Thoracic aorta (tissue), 2 donors: ENCODE measurements around the gene LARGE2. TPM values are rescaled to one million over a fixed set of nuclear protein-coding genes. Genes with fewer than 3 reads are reported as not detected.
"Not testable (repeated sequence)": the region's sequence is repeated elsewhere in the genome, so short reads cannot be mapped to it uniquely, and the experiment has no call there.

Source experiments
- ATAC-seq: fragments of 150-250 bp; one replicate; pipeline ENCODE4 v1.8.0; 2017; ENCODE audit warnings: low read depth; ENCODE audit not compliant: insufficient number of reproducible peaks, low FRiP score
- DNase-seq: peaks from one replicate; pipeline ENCODE4 v3.0.0-alpha.2; 2020; ENCODE audit warnings: low spot score
- H3K27ac ChIP-seq, 2 donors: fragments of 200-600 bp; sonication (generic); 1 replicate in 1 of 2; 2 replicates in 1 of 2; pipeline ENCODE4 v1.5.1; 2016; ENCODE audit warnings: mild to moderate bottlenecking in 2 of 2, moderate library complexity in 2 of 2
- H3K27me3 ChIP-seq: fragments of 200-600 bp; sonication (generic); replicated peaks from 2 replicates; pipeline ENCODE4 v1.6.0; 2016; ENCODE audit warnings: mild to moderate bottlenecking; ENCODE audit not compliant: insufficient read depth
- H3K36me3 ChIP-seq: fragments of 200-600 bp; sonication (generic); one replicate; pipeline ENCODE4 v1.5.1; 2016
- H3K4me1 ChIP-seq, 2 donors: fragments of 200-600 bp; sonication (generic); 1 replicate in 1 of 2; 2 replicates in 1 of 2; pipeline versions ENCODE4 v1.5.1 to v1.6.0; 2016; ENCODE audit warnings: low read depth in 2 of 2, mild to moderate bottlenecking in 1 of 2; ENCODE audit not compliant: control insufficient read depth in 1 of 2
- H3K4me3 ChIP-seq: fragments of 200-600 bp; sonication (generic); 2 replicates; pipeline ENCODE4 v1.5.1; 2016; ENCODE audit warnings: mild to moderate bottlenecking
- H3K9me3 ChIP-seq: fragments of 200-600 bp; sonication (generic); 2 replicates; pipeline ENCODE4 v1.5.1; 2016
- CTCF ChIP-seq: fragments of 200-600 bp; sonication (generic); IDR thresholded peaks from one replicate; pipeline ENCODE4 v1.5.1; 2019; ENCODE audit warnings: antibody characterized with exemption
- total RNA-seq, 2 donors: library from RNA; depleted of rRNA; stranded (reverse); fragments of >200 nt; gene quantifications; one replicate each; pipeline versions ENCODE4 v1.1.0 to v1.2.3, GENCODE V29; 2016

The LARGE2 gene
- total RNA-seq, 2 donors from 2014 or later = 3.1 TPM; not detected in 1

GRCh38 chr11:45901626-45902025, 20.8 kb upstream of the LARGE2 start:
- TF ChIP-seq CTCF = no peak
- no peak overlapping the region for H3K4me3 ChIP-seq
- H3K27ac ChIP-seq = no peak overlapping the region
- DNase-seq = no peak
- H3K9me3 ChIP-seq = no peaks in the 10 kb centered on the region
- no peak for ATAC-seq
- H3K36me3 ChIP-seq = no peaks in the 10 kb centered on the region
- H3K4me1 ChIP-seq = peaks cover 10 to 22% of the 10 kb centered on the region in 2 donors
- H3K27me3 ChIP-seq = no peaks in the 10 kb centered on the region

- no peaks in the 10 kb centered on the region for H3K9me3 ChIP-seq
- no peak overlapping the region for H3K27ac ChIP-seq
- ATAC-seq (no peak), DNase-seq (no peak)
- no peaks in the 10 kb centered on the region for H3K36me3 ChIP-seq
- H3K4me1 ChIP-seq = peaks cover 10 to 22% of the 10 kb centered on the region in 2 donors
- no peaks in the 10 kb centered on the region for H3K27me3 ChIP-seq
- no peak for TF ChIP-seq CTCF
- H3K4me3 ChIP-seq = no peak overlapping the region
Observed at GRCh38 chr11:45902452-45903380, 19.7 kb upstream of the LARGE2 start.

GRCh38 chr11:45904309-45904915, 18.0 kb upstream of the LARGE2 start:
- Histone ChIP-seq H3K36me3 (no peaks in the 10 kb centered on the region), H3K4me3 (no peak overlapping the region), H3K27me3 (no peaks in the 10 kb centered on the region), H3K27ac (no peak overlapping the region), H3K4me1 (peaks cover 6 to 15% of the 10 kb centered on the region in 2 donors), H3K9me3 (no peaks in the 10 kb centered on the region)
- no peak for DNase-seq
- no peak for TF ChIP-seq CTCF
- ATAC-seq = no peak

- H3K36me3 ChIP-seq = no peaks in the 10 kb centered on the region
- TF ChIP-seq CTCF = no peak
- ATAC-seq = no peak
- no peak overlapping the region for H3K27ac ChIP-seq
- peaks cover 4 to 13% of the 10 kb centered on the region in 2 donors for H3K4me1 ChIP-seq
- DNase-seq = no peak
- no peak overlapping the region for H3K4me3 ChIP-seq
- H3K27me3 ChIP-seq = no peaks in the 10 kb centered on the region
- H3K9me3 ChIP-seq = no peaks in the 10 kb centered on the region
Observed at GRCh38 chr11:45905095-45905494, 17.4 kb upstream of the LARGE2 start.

- not testable (repeated sequence) for ATAC-seq, DNase-seq, H3K27ac ChIP-seq, H3K27me3 ChIP-seq, H3K36me3 ChIP-seq, H3K9me3 ChIP-seq, H3K4me3 ChIP-seq
- H3K4me1 ChIP-seq = peaks cover under 1 to 10% of the 10 kb centered on the region in 2 donors
Observed at GRCh38 chr11:45905576-45905975, 16.9 kb upstream of the LARGE2 start.
